Measurements from ENCODE around the gene SF3B2.
"Not testable (repeated sequence)": the region's sequence is repeated elsewhere in the genome, so short reads cannot be mapped to it uniquely, and the experiment has no call there.

Gene SF3B2

GRCh38 chr11:66076561-66076960 lies 24.4 kb downstream of the SF3B2 start:
- peak; percentile 24 for DNase-seq (ENCODE audit: low spot score)

GRCh38 chr11:66077927-66078326 lies 25.8 kb downstream of the SF3B2 start:
- DNase-seq (ENCODE audit: low spot score): no peak

- DNase-seq (ENCODE audit: low spot score): not testable (repeated sequence)
These were observed 26.8 kb downstream of the SF3B2 start for GRCh38 chr11:66078949-66079348.

GRCh38 chr11:66080055-66080817 lies 28.1 kb downstream of the SF3B2 start:
- DNase-seq (ENCODE audit: low spot score): peak; percentile 57

GRCh38 chr11:66081505-66081904 lies 29.3 kb downstream of the SF3B2 start:
- DNase-seq (ENCODE audit: low spot score): peak; percentile 42

GRCh38 chr11:66082946-66083698 lies 31.0 kb downstream of the SF3B2 start:
- DNase-seq (ENCODE audit: low spot score): peak; percentile 20

- no peak for DNase-seq (ENCODE audit: low spot score)
These were observed 31.6 kb downstream of the SF3B2 start for GRCh38 chr11:66083767-66084166.

- no peak for DNase-seq (ENCODE audit: low spot score)
These were observed 32.8 kb downstream of the SF3B2 start for GRCh38 chr11:66084821-66085475.

- DNase-seq (ENCODE audit: low spot score): no peak
These were observed 35.2 kb downstream of the SF3B2 start for GRCh38 chr11:66087148-66087908.

- no peak for DNase-seq (ENCODE audit: low spot score)
These were observed 36.9 kb downstream of the SF3B2 start for GRCh38 chr11:66089067-66089466.

- DNase-seq (ENCODE audit: low spot score): no peak
These were observed 38.1 kb downstream of the SF3B2 start for GRCh38 chr11:66090288-66090687.

- not testable (repeated sequence) for DNase-seq (ENCODE audit: low spot score)
These were observed 40.0 kb downstream of the SF3B2 start for GRCh38 chr11:66092125-66092524.

- DNase-seq (ENCODE audit: low spot score): not testable (repeated sequence)
These were observed 47.6 kb downstream of the SF3B2 start for GRCh38 chr11:66099746-66100145.

- DNase-seq (ENCODE audit: low spot score): peak; percentile 87
These were observed 48.3 kb downstream of the SF3B2 start for GRCh38 chr11:66100272-66101065.

GRCh38 chr11:66101066-66101464 lies 48.9 kb downstream of the SF3B2 start:
- no peak for DNase-seq (ENCODE audit: low spot score)

GRCh38 chr11:66104057-66104638 lies 52.0 kb downstream of the SF3B2 start:
- DNase-seq (ENCODE audit: low spot score): no peak

GRCh38 chr11:66106786-66107599 lies 54.8 kb downstream of the SF3B2 start:
- DNase-seq (ENCODE audit: low spot score): peak; percentile 80

GRCh38 chr11:66107600-66108510 lies 55.7 kb downstream of the SF3B2 start:
- DNase-seq (ENCODE audit: low spot score): no peak

GRCh38 chr11:66109294-66109693 lies 57.1 kb downstream of the SF3B2 start:
- no peak for DNase-seq (ENCODE audit: low spot score)
